Spleen (tissue), 11 donors: ENCODE results near the gene CTNNA2. TPM values are rescaled to one million over a fixed set of nuclear protein-coding genes. Genes with fewer than 3 reads are reported as not detected.

Experiments used
- DNase-seq: peaks from one replicate; pipeline ENCODE4 v3.0.0-alpha.2; 2020
- H3K27ac ChIP-seq, 8 donors: fragments of 200-600 bp; sonication (generic) in 7 of 8; 1 replicate in 4 of 8; 2 replicates in 4 of 8; pipeline versions ENCODE4 v1.5.0 to v1.8.0; 2016 to 2021; ENCODE audit warnings: inconsistent platforms in 4 of 8, mild to moderate bottlenecking in 4 of 8, moderate library complexity in 1 of 8
- H3K27me3 ChIP-seq, 7 donors: fragments of 200-600 bp; sonication (generic) in 6 of 7; replicated peaks in 1 of 7; 1 replicate in 4 of 7; 2 replicates in 3 of 7; pipeline versions ENCODE4 v1.5.0 to v1.8.0; 2016 to 2021; ENCODE audit warnings: inconsistent platforms in 3 of 7, mild to moderate bottlenecking in 1 of 7
- H3K36me3 ChIP-seq, 6 donors: fragments of 200-600 bp; sonication (generic) in 5 of 6; 1 replicate in 4 of 6; 2 replicates in 2 of 6; pipeline versions ENCODE4 v1.5.0 to v1.8.0; 2016 to 2021; ENCODE audit warnings: inconsistent platforms in 2 of 6
- H3K4me1 ChIP-seq, 6 donors: fragments of 200-600 bp; sonication (generic) in 5 of 6; 1 replicate in 3 of 6; 2 replicates in 3 of 6; pipeline versions ENCODE4 v1.5.0 to v1.8.0; 2016 to 2021; ENCODE audit warnings: inconsistent platforms in 3 of 6
- H3K4me3 ChIP-seq, 8 donors: fragments of 200-600 bp; sonication (generic) in 7 of 8; 1 replicate in 4 of 8; 2 replicates in 4 of 8; pipeline versions ENCODE4 v1.5.0 to v1.8.0; 2016 to 2021; ENCODE audit warnings: inconsistent platforms in 4 of 8, mild to moderate bottlenecking in 4 of 8, moderate library complexity in 2 of 8
- H3K9me3 ChIP-seq, 8 donors: fragments of 200-600 bp; sonication (generic) in 7 of 8; 1 replicate in 4 of 8; 2 replicates in 4 of 8; pipeline versions ENCODE4 v1.5.0 to v1.8.0; 2016 to 2021; ENCODE audit warnings: inconsistent platforms in 4 of 8
- POLR2A ChIP-seq, 3 donors: fragments of 450-650 bp; IDR thresholded peaks; one replicate each; pipeline ENCODE4 v1.5.1; 2017; ENCODE audit warnings: antibody characterized with exemption in 3 of 3, mild to moderate bottlenecking in 1 of 3
- POLR2AphosphoS5 ChIP-seq, 3 donors: sonication (generic); formaldehyde crosslinking; IDR thresholded peaks; one replicate each; pipeline ENCODE4 v1.5.1; 2017; ENCODE audit warnings: antibody characterized with exemption in 3 of 3
- WGBS, 5 donors: extraction: QIAGEN DNeasy Blood & Tissue Kit in 3 of 5; methylation state at CpG; one replicate each; pipeline versions ENCODE4 v1.1.5 to v1.1.7; 2013 to 2018; 5-methylcytosine and 5-hydroxymethylcytosine counted together
- intact Hi-C: fragments of 100-400 bp; cut with DNase I; formaldehyde crosslinking; loops from one replicate; pipeline ENCODE4 v1.15.0; 2023; ENCODE audit warnings: low total_unique reads
- polyA plus RNA-seq, 3 donors: library from polyadenylated mRNA; stranded (reverse); fragments of 200-250 nt; gene quantifications; one replicate each; pipeline ENCODE4 v1.2.1, GENCODE V29; 2013
- total RNA-seq, 7 donors: library from RNA; depleted of rRNA in 3 of 7; stranded (reverse); fragments of >200 nt in 3 of 7; fragmentation: NEBNext Ultra II Directional in 4 of 7; extraction: Animal tissue kit (Norgen Biotek cat#: 25700) in 4 of 7; gene quantifications; one replicate each; pipeline versions ENCODE4 v1.1.0 to v1.2.1, GENCODE V29; 2016 to 2021
- TF ChIP-seq, protein P1 (sequence below), 11 experiments: fragments of 200-600 bp in 7 of 11; fragments of 450-650 bp in 4 of 11; sonication (generic) in 4 of 11; IDR thresholded peaks in 8 of 11; conservative IDR thresholded peaks in 3 of 11; 1 replicate in 7 of 11; 2 replicates in 4 of 11; pipeline versions ENCODE4 v1.4.0 to v1.8.0; 2016 to 2021; ENCODE audit warnings: antibody characterized with exemption in 11 of 11, inconsistent platforms in 4 of 11, mild to moderate bottlenecking in 1 of 11
- donor health status: healthy with polysubstance abuse.
- donor health status: DM: no; HTN: no; CAD: no; lungs with moderate emphysema.
- donor health status: DM: no; HTN: no; CAD: no.
- donor health status: Bipolar disorder and iron deficiency.
- donor health status: healthy.
- donor health status: DM: no; HTN: no; CAD: no.
- donor health status: DM: yes; HTN: yes; CAD: no.

Gene CTNNA2
- total and polyA plus RNA-seq, 10 donors = not detected

DNA sequence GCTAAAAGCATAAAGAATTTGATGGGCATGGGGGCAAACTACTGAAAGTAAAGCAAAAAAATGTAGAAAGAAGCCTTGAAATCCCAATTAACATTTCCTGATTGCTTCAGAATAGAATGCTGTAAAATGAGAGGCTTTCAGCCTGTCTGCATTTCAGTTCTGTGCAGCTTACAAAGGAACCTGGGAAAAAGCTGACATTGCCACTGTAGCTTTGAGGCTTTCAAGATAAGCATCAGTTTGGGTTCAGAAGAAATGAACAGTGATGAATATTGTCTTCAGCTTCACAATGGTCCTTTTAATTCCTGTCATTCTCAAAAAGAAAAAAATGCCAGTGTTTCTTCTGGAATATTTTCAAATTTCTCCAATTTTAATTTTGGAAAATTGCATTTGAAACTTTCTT is 549.0 kb downstream of the CTNNA2 start:
- intact Hi-C loops = no loop called here
- Histone ChIP-seq H3K36me3 (no peaks in the 10 kb centered on the region), H3K4me3 (no peak overlapping the region), H3K27ac (no peak overlapping the region), H3K4me1 (no peaks in the 10 kb centered on the region), H3K27me3 (no peaks in the 10 kb centered on the region), H3K9me3 (no peaks in the 10 kb centered on the region)
- TF ChIP-seq POLR2A (IDR thresholded peaks at IDR 0.05) (no peak), POLR2AphosphoS5 (IDR thresholded peaks at IDR 0.05) (no peak)
- TF ChIP-seq, protein P1, sequence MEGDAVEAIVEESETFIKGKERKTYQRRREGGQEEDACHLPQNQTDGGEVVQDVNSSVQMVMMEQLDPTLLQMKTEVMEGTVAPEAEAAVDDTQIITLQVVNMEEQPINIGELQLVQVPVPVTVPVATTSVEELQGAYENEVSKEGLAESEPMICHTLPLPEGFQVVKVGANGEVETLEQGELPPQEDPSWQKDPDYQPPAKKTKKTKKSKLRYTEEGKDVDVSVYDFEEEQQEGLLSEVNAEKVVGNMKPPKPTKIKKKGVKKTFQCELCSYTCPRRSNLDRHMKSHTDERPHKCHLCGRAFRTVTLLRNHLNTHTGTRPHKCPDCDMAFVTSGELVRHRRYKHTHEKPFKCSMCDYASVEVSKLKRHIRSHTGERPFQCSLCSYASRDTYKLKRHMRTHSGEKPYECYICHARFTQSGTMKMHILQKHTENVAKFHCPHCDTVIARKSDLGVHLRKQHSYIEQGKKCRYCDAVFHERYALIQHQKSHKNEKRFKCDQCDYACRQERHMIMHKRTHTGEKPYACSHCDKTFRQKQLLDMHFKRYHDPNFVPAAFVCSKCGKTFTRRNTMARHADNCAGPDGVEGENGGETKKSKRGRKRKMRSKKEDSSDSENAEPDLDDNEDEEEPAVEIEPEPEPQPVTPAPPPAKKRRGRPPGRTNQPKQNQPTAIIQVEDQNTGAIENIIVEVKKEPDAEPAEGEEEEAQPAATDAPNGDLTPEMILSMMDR (IDR thresholded peaks at IDR 0.05 in 8 of 11, conservative IDR thresholded peaks at IDR 0.05 in 3 of 11) = no peak
- no peak for DNase-seq

DNA sequence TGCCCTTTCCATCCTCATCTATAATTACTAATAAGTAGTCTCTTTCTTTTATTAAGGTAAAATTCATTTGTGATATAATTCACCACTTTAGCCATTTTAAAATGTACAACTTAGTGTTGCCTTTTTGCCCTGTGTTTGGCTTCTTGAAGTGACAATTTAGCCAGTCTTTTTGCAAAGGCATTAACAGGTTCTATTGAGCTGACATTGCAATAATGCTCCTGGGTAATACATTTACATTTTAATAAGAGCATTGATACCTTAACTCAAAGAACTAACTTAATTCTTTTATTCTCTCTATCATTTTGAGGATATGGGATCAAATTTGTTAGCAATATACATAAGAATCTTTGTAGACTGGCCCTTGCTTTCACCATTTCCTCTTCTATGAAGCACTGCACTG is 549.4 kb downstream of the CTNNA2 start:
- Histone ChIP-seq H3K4me3 (no peak overlapping the region), H3K9me3 (no peaks in the 10 kb centered on the region), H3K27me3 (no peaks in the 10 kb centered on the region), H3K36me3 (no peaks in the 10 kb centered on the region), H3K27ac (no peak overlapping the region), H3K4me1 (no peaks in the 10 kb centered on the region)
- intact Hi-C loops = no loop called here
- DNase-seq = no peak
- TF ChIP-seq, protein P1 (IDR thresholded peaks at IDR 0.05 in 8 of 11, conservative IDR thresholded peaks at IDR 0.05 in 3 of 11) = no peak
- TF ChIP-seq POLR2AphosphoS5 (IDR thresholded peaks at IDR 0.05) = no peak
- no peak for TF ChIP-seq POLR2A (IDR thresholded peaks at IDR 0.05)

DNA sequence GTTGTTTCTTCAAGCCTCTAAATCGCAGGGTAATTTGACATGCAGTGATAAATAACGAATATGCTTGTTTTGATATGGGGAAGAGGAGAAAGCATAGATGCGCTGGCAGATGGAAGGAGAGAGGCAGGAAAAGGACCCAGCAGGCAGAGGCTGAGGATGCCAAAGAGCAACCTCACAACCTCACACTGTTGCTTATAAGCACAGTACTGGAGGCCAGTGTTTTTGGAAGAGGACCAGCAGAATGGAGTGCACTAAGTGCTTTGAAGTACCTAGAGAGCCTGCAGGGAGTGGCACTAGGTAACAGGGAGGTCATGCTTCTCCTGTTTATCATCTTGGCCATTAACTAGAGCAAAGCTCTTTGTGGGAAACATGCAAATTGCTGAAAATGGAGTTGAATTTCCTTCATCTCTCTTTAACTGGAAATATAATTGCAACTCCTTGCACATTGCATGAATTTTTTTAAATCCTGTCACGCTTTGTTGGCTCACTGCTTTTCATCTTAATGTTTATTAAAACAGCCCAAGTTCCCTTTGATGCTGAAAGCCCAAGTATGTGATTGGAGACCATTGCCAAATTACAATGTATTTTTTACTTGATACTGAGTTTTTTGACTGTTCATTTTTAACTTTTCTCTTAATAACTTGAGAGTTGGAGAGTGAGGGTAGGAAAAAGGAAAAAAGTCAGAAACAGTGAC is 555.3 kb downstream of the CTNNA2 start:
- 84 to 90% (median 89%) methylated on average over 4 of the region's 4 CpGs for WGBS, 5 donors
- Histone ChIP-seq H3K27ac (no peak overlapping the region), H3K4me1 (no peaks in the 10 kb centered on the region), H3K4me3 (no peak overlapping the region), H3K9me3 (no peaks in the 10 kb centered on the region), H3K36me3 (no peaks in the 10 kb centered on the region), H3K27me3 (no peaks in the 10 kb centered on the region)
- TF ChIP-seq POLR2AphosphoS5 (IDR thresholded peaks at IDR 0.05) = no peak
- TF ChIP-seq, protein P1 (IDR thresholded peaks at IDR 0.05 in 8 of 11, conservative IDR thresholded peaks at IDR 0.05 in 3 of 11) = no peak
- no peak for TF ChIP-seq POLR2A (IDR thresholded peaks at IDR 0.05)
- intact Hi-C loops = no loop called here
- no peak for DNase-seq

DNA sequence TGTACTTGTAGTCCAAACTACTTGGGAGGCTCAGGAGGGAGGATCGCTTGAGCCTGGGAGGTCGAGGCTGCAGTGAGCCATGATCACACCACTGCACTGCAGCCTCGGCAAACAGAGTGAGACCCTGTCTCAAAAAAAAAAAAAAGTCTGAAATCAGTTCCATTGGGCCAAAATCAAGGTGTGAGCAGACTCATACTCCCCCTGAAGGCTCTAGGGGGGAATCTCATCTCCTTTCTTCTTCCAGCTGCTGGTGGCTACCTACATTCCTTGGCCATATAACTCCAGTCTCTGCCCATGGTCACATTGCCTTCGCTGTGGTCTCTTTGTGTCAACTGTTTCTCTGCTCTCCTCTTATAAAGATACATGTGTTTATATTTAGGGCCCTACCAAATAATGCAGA is 557.7 kb downstream of the CTNNA2 start:
- DNase-seq = no peak
- 72 to 88% (median 76%) methylated on average over 4 of the region's 4 CpGs for WGBS, 5 donors
- H3K4me1 ChIP-seq = no peaks in the 10 kb centered on the region
- H3K9me3 ChIP-seq = no peaks in the 10 kb centered on the region
- no peak overlapping the region for H3K27ac ChIP-seq
- H3K27me3 ChIP-seq = no peaks in the 10 kb centered on the region
- H3K36me3 ChIP-seq = no peaks in the 10 kb centered on the region
- TF ChIP-seq POLR2A (IDR thresholded peaks at IDR 0.05) (no peak), POLR2AphosphoS5 (IDR thresholded peaks at IDR 0.05) (no peak)
- TF ChIP-seq, protein P1 (IDR thresholded peaks at IDR 0.05 in 8 of 11, conservative IDR thresholded peaks at IDR 0.05 in 3 of 11) = no peak
- intact Hi-C loops = no loop called here
- no peak overlapping the region for H3K4me3 ChIP-seq
